ENCODE results near the gene ATF7.
"Not testable (repeated sequence)": the region's sequence is repeated elsewhere in the genome, so short reads cannot be mapped to it uniquely, and the experiment has no call there.

ATF7 gene

GRCh38 chr12:53558631-53559030 is 67.6 kb downstream of the ATF7 start:
- DNase-seq (ENCODE audit: low read depth in 2 of 2) = no peak
- no peak for TF ChIP-seq CTCF (IDR thresholded peaks at IDR 0.05; ENCODE audit: low read depth, low read length)
- no peak overlapping the region for H3K4me3 ChIP-seq (replicated peaks in 1 of 2; ENCODE audit: low read depth in 2 of 2, low read length in 2 of 2)

- no peak for TF ChIP-seq CTCF (IDR thresholded peaks at IDR 0.05; ENCODE audit: low read depth, low read length)
- no peak overlapping the region for H3K4me3 ChIP-seq (replicated peaks in 1 of 2; ENCODE audit: low read depth in 2 of 2, low read length in 2 of 2)
- no peak for DNase-seq (ENCODE audit: low read depth in 2 of 2)
Measured at GRCh38 chr12:53552361-53553327, 73.5 kb downstream of the ATF7 start.

- no peak overlapping the region for H3K4me3 ChIP-seq (replicated peaks in 1 of 2; ENCODE audit: low read depth in 2 of 2, low read length in 2 of 2)
- peak in 1 of 2 donors; percentile 34 for DNase-seq (ENCODE audit: low read depth in 2 of 2)
- no peak for TF ChIP-seq CTCF (IDR thresholded peaks at IDR 0.05; ENCODE audit: low read depth, low read length)
Measured at GRCh38 chr12:53551889-53552291, 74.3 kb downstream of the ATF7 start.

GRCh38 chr12:53550595-53550994 is 75.6 kb downstream of the ATF7 start:
- TF ChIP-seq CTCF (IDR thresholded peaks at IDR 0.05; ENCODE audit: low read depth, low read length) = no peak
- peak; percentile 49 to 64 for DNase-seq (ENCODE audit: low read depth in 2 of 2)

GRCh38 chr12:53550131-53550530 is 76.1 kb downstream of the ATF7 start:
- not testable (repeated sequence) for H3K4me3 ChIP-seq (replicated peaks in 1 of 2; ENCODE audit: low read depth in 2 of 2, low read length in 2 of 2)

More at GRCh38 chr12:53550595-53550994, 75.6 kb downstream of the ATF7 start:
- no peak overlapping the region for H3K4me3 ChIP-seq (replicated peaks in 1 of 2; ENCODE audit: low read depth in 2 of 2, low read length in 2 of 2)

GRCh38 chr12:53548354-53548753 is 77.8 kb downstream of the ATF7 start:
- not testable (repeated sequence) for DNase-seq (ENCODE audit: low read depth in 2 of 2); H3K4me3 ChIP-seq (replicated peaks in 1 of 2; ENCODE audit: low read depth in 2 of 2, low read length in 2 of 2)

More at GRCh38 chr12:53550131-53550530, 76.1 kb downstream of the ATF7 start:
- not testable (repeated sequence) for DNase-seq (ENCODE audit: low read depth in 2 of 2)

- no peak overlapping the region for H3K4me3 ChIP-seq (replicated peaks in 1 of 2; ENCODE audit: low read depth in 2 of 2, low read length in 2 of 2)
- peak; percentile 85 to 86 for DNase-seq (ENCODE audit: low read depth in 2 of 2)
- peak; percentile 96 for TF ChIP-seq CTCF (IDR thresholded peaks at IDR 0.05; ENCODE audit: low read depth, low read length)
Measured at GRCh38 chr12:53543539-53543938, 82.6 kb downstream of the ATF7 start.

Data from cardiac fibroblast (primary cell).